ENCODE results near the gene FAM241B. TPM values are rescaled to one million over a fixed set of nuclear protein-coding genes. Genes with fewer than 3 reads are reported as not detected.

Gene FAM241B
- total RNA-seq, 1 donor from 2014 or later, result 2.6 TPM

GRCh38 chr10:69645296-69646184 is 15.5 kb downstream of the FAM241B start:
- FAIRE-seq, result no peak
- Histone ChIP-seq H3K36me3 (ENCODE audit: control insufficient read depth, insufficient read depth, low read length) (no peaks in the 10 kb centered on the region), H3K27me3 (ENCODE audit: control insufficient read depth, insufficient read depth, low read length) (peaks cover 4% of the 10 kb centered on the region), H3K4me3 (ENCODE audit: low read depth, low read length) (no peak overlapping the region)
- TF ChIP-seq CTCF (IDR thresholded peaks at IDR 0.05; ENCODE audit: insufficient read depth, low read length, severe bottlenecking), result no peak
- DNase-seq (ENCODE audit: low read depth), result no peak

GRCh38 chr10:69646185-69647060 is 16.4 kb downstream of the FAM241B start:
- DNase-seq (ENCODE audit: low read depth), result no peak
- no peak for TF ChIP-seq CTCF (IDR thresholded peaks at IDR 0.05; ENCODE audit: insufficient read depth, low read length, severe bottlenecking)
- H3K36me3 ChIP-seq (ENCODE audit: control insufficient read depth, insufficient read depth, low read length), result no peaks in the 10 kb centered on the region
- no peak overlapping the region for H3K4me3 ChIP-seq (ENCODE audit: low read depth, low read length)
- peaks cover 4% of the 10 kb centered on the region for H3K27me3 ChIP-seq (ENCODE audit: control insufficient read depth, insufficient read depth, low read length)
- no peak for FAIRE-seq

- DNase-seq (ENCODE audit: low read depth) (no peak), FAIRE-seq (no peak)
- TF ChIP-seq CTCF (IDR thresholded peaks at IDR 0.05; ENCODE audit: insufficient read depth, low read length, severe bottlenecking), result no peak
- Histone ChIP-seq H3K36me3 (ENCODE audit: control insufficient read depth, insufficient read depth, low read length) (no peaks in the 10 kb centered on the region), H3K27me3 (ENCODE audit: control insufficient read depth, insufficient read depth, low read length) (peaks cover 4% of the 10 kb centered on the region), H3K4me3 (ENCODE audit: low read depth, low read length) (no peak overlapping the region)
These were observed 17.1 kb downstream of the FAM241B start for GRCh38 chr10:69647126-69647525.

GRCh38 chr10:69647819-69648218 is 17.8 kb downstream of the FAM241B start:
- no peak for TF ChIP-seq CTCF (IDR thresholded peaks at IDR 0.05; ENCODE audit: insufficient read depth, low read length, severe bottlenecking)
- DNase-seq (ENCODE audit: low read depth) (no peak), FAIRE-seq (no peak)
- Histone ChIP-seq H3K4me3 (ENCODE audit: low read depth, low read length) (no peak overlapping the region), H3K27me3 (ENCODE audit: control insufficient read depth, insufficient read depth, low read length) (peaks cover 2% of the 10 kb centered on the region), H3K36me3 (ENCODE audit: control insufficient read depth, insufficient read depth, low read length) (no peaks in the 10 kb centered on the region)

- no peaks in the 10 kb centered on the region for H3K36me3 ChIP-seq (ENCODE audit: control insufficient read depth, insufficient read depth, low read length)
- FAIRE-seq (no peak), DNase-seq (ENCODE audit: low read depth) (no peak)
- H3K4me3 ChIP-seq (ENCODE audit: low read depth, low read length), result no peak overlapping the region
- no peak for TF ChIP-seq CTCF (IDR thresholded peaks at IDR 0.05; ENCODE audit: insufficient read depth, low read length, severe bottlenecking)
- peaks cover 2% of the 10 kb centered on the region for H3K27me3 ChIP-seq (ENCODE audit: control insufficient read depth, insufficient read depth, low read length)
These were observed 18.4 kb downstream of the FAM241B start for GRCh38 chr10:69648461-69648860.

Data from bronchial epithelial cell (primary cell).